DND-41 (cell line): ENCODE measurements around the gene CCDC138.

Source experiments
- ATAC-seq: fragments of 200-7000 bp; cut with Tn5 transposase; 3 replicates; pipeline ENCODE4 v1.9.1; 2021; ENCODE audit warnings: low read depth; ENCODE audit not compliant: insufficient read depth
- DNase-seq: peaks from one replicate; pipeline ENCODE4 v3.0.0-alpha.2; 2020
- H2AFZ ChIP-seq: 2 replicates; pipeline ENCODE4 v1.6.0; 2012; ENCODE audit warnings: low read depth, low read length
- H3K27ac ChIP-seq: 2 replicates; pipeline ENCODE4 v1.5.1; 2012; ENCODE audit warnings: low read length, inconsistent platforms
- H3K27me3 ChIP-seq: fragments of 200-600 bp; sonication (generic); 2 replicates; pipeline ENCODE4 v1.6.0; 2012; ENCODE audit warnings: low read length, mild to moderate bottlenecking, inconsistent platforms; ENCODE audit not compliant: insufficient read depth, poor library complexity
- H3K36me3 ChIP-seq: 2 replicates; pipeline ENCODE4 v1.5.1; 2012; ENCODE audit warnings: low read length, inconsistent platforms; ENCODE audit not compliant: insufficient read depth
- H3K4me1 ChIP-seq: 2 replicates; pipeline ENCODE4 v1.5.1; 2012; ENCODE audit warnings: mild to moderate bottlenecking, low read length; ENCODE audit not compliant: insufficient read depth
- H3K4me2 ChIP-seq: 2 replicates; pipeline ENCODE4 v1.6.0; 2012; ENCODE audit warnings: mild to moderate bottlenecking, moderate library complexity, low read length, inconsistent platforms; ENCODE audit not compliant: insufficient read depth
- H3K4me3 ChIP-seq, 2 experiments: fragments of 200-600 bp in 1 of 2; shearing (Covaris generic) in 1 of 2; 2 replicates each; pipeline ENCODE4 v1.5.1; 2012 to 2016; ENCODE audit warnings: inconsistent platforms in 2 of 2, low read length in 2 of 2, mild to moderate bottlenecking in 2 of 2, low read depth in 1 of 2, moderate library complexity in 1 of 2
- H3K79me2 ChIP-seq: 2 replicates; pipeline ENCODE4 v1.6.0; 2012; ENCODE audit warnings: low read length, inconsistent platforms; ENCODE audit not compliant: insufficient read depth
- H3K9ac ChIP-seq: 2 replicates; pipeline ENCODE4 v1.6.0; 2012; ENCODE audit warnings: low read depth, mild to moderate bottlenecking, inconsistent platforms, low read length, moderate library complexity
- H3K9me3 ChIP-seq: 2 replicates; pipeline ENCODE4 v1.5.1; 2012; ENCODE audit warnings: low read length, moderate library complexity, mild to moderate bottlenecking, inconsistent platforms; ENCODE audit not compliant: insufficient read depth, severe bottlenecking
- H4K20me1 ChIP-seq: 2 replicates; pipeline ENCODE4 v1.6.0; 2012; ENCODE audit warnings: low read length; ENCODE audit not compliant: insufficient read depth
- EZH2 ChIP-seq: IDR thresholded peaks from 3 replicates; pipeline ENCODE4 v1.6.1; 2012; ENCODE audit warnings: borderline replicate concordance, low read depth, mild to moderate bottlenecking, moderate library complexity, low read length, inconsistent platforms; ENCODE audit not compliant: severe bottlenecking
- TF ChIP-seq, protein P1 (sequence below): IDR thresholded peaks from 2 replicates; pipeline ENCODE4 v1.5.1; 2012; ENCODE audit warnings: borderline replicate concordance, low read length, moderate library complexity, mild to moderate bottlenecking; ENCODE audit not compliant: poor library complexity, severe bottlenecking; ENCODE audit errors: extremely low read depth

CCDC138 gene

DNA sequence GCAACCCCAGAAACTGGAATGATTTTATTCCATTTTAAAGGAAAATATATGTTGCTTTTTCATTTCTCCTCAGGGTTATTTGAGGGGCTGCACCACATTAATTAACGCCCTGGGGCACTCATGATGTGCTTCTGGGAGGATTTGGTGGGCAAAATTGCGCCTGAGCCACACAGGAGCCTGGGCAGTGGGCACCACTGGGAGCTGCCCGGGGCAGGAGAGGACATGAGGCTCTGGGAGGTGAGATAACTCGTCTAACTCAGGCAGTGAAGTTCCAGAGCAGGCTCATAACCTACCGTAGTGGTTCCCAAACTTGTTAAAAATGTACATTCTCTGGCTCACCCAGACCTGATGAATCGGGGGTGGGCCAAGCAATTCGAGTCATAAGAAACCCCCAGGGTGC is 134.1 kb downstream of the CCDC138 start:
- H2AFZ ChIP-seq, result no peak overlapping the region
- TF ChIP-seq, protein P1, sequence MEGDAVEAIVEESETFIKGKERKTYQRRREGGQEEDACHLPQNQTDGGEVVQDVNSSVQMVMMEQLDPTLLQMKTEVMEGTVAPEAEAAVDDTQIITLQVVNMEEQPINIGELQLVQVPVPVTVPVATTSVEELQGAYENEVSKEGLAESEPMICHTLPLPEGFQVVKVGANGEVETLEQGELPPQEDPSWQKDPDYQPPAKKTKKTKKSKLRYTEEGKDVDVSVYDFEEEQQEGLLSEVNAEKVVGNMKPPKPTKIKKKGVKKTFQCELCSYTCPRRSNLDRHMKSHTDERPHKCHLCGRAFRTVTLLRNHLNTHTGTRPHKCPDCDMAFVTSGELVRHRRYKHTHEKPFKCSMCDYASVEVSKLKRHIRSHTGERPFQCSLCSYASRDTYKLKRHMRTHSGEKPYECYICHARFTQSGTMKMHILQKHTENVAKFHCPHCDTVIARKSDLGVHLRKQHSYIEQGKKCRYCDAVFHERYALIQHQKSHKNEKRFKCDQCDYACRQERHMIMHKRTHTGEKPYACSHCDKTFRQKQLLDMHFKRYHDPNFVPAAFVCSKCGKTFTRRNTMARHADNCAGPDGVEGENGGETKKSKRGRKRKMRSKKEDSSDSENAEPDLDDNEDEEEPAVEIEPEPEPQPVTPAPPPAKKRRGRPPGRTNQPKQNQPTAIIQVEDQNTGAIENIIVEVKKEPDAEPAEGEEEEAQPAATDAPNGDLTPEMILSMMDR, result no peak
- TF ChIP-seq EZH2, result no peak
- no peak for ATAC-seq
- H3K27me3 ChIP-seq, result no peaks in the 10 kb centered on the region
- H3K4me1 ChIP-seq, result no peaks in the 10 kb centered on the region; the same call in 1 of the 2 replicates
- no peaks in the 10 kb centered on the region for H3K9me3 ChIP-seq
- no peak for DNase-seq
- no peaks in the 10 kb centered on the region for H3K36me3 ChIP-seq
- H3K9ac ChIP-seq, result no peak overlapping the region
- H3K4me3 ChIP-seq, result no peak overlapping the region
- no peak overlapping the region for H3K4me2 ChIP-seq
- H4K20me1 ChIP-seq, result no peaks in the 10 kb centered on the region
- no peaks in the 10 kb centered on the region for H3K79me2 ChIP-seq
- H3K27ac ChIP-seq, result no peak overlapping the region

DNA sequence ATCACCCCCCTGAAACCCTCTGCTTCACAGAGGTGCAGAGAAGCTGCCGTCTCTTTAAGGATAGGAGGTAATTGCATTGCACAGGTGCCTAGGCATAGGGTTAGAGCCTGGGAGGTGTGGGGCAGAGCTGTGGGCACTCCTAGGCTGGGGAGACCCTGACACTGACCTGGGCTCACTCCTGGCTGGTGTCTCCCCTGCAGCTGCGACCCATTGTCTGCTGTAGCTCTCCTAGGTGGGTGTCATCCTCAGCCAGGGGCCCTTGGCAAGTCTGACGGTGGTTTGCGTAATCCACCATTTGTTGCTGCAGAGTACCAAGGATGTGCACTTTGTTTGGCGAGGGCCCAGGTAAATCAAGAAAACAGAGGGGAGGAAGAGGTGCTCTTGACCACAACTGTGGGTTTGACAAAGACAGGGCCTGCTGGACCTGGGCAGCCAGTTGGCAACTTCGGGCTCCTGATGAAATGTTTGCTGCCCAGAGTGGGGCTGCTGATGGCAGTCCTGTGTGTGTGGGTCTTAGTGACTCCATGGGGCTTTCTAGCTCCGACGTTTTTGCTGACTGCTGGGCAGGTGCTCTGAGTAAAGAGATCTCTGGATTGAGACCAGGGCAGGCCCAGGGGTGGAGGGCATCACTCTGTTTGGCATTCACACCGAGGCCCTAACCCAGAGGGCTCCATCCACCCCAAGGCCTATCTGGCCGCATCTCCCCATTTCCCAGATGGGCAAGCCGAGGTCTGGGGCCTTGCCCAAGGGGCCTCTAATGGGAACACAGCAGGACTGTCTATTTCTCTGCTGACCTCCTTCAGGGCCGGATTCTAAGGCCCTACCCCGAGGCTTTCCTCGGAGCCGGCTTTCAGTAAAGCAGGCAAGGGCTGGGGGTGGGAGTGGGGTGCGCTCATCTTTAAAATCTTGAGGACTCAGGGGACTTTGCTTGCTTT is 134.8 kb downstream of the CCDC138 start:
- Histone ChIP-seq H3K4me3 (no peak overlapping the region), H3K4me1 (no peaks in the 10 kb centered on the region), H3K27me3 (no peaks in the 10 kb centered on the region), H2AFZ (no peak overlapping the region), H4K20me1 (no peaks in the 10 kb centered on the region), H3K4me2 (no peak overlapping the region), H3K9me3 (no peaks in the 10 kb centered on the region), H3K36me3 (no peaks in the 10 kb centered on the region), H3K9ac (no peak overlapping the region), H3K79me2 (no peaks in the 10 kb centered on the region), H3K27ac (no peak overlapping the region)
- no peak for TF ChIP-seq EZH2
- TF ChIP-seq, protein P1, result no peak
- ATAC-seq, result no peak
- no peak for DNase-seq

DNA sequence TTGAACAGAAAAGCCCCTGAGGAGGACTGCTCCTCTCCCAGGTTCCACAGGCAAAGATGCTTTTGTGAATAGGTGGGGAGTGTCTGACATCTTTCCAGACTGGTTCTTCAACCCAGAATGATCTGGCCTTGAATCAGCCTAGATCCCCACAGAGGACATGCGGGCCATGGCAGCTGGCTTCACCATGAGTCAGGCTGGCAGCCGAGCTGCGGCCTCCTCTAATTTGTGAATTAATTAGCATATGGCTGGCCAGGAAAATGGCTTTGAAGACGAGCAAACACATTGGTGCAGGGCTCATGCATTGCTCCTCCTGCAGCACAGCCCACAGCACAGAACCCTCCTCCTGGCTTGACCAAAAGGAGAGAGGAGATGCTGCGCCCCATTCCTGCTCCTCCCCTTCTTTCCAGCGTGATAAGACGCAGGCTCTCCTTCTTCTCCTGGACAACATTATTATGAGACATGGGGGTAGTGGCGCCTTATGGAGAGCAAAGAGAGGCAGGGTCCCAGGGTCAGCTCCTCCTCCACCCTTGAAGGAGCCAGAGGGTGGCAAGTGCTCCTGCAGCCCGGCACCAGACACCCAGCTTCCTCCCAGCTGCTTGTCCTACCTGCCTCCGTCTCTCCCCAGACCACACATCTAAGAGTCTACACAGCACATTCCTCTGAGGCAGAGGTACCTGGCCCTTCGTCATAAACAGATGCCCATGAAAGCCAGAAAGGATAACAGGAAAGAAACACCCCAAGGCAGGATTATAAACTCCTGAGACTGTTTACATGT is 135.8 kb downstream of the CCDC138 start:
- Histone ChIP-seq H3K9me3 (no peaks in the 10 kb centered on the region), H3K79me2 (no peaks in the 10 kb centered on the region), H4K20me1 (no peaks in the 10 kb centered on the region), H3K27ac (no peak overlapping the region), H3K4me2 (no peak overlapping the region), H2AFZ (no peak overlapping the region), H3K36me3 (no peaks in the 10 kb centered on the region), H3K27me3 (no peaks in the 10 kb centered on the region), H3K4me1 (no peaks in the 10 kb centered on the region), H3K9ac (no peak overlapping the region), H3K4me3 (no peak overlapping the region)
- no peak for DNase-seq
- TF ChIP-seq, protein P1, result no peak
- TF ChIP-seq EZH2, result no peak
- no peak for ATAC-seq
